Right lobe of liver (tissue), 4 donors: Measurements from ENCODE around the gene IGF2BP1.

Source experiments
- CTCF ChIP-seq, 4 donors: fragments of 200-600 bp in 3 of 4; fragments of 450-650 bp in 1 of 4; IDR thresholded peaks; one replicate each; pipeline versions ENCODE4 v1.5.1 to v1.8.0; 2016 to 2022; ENCODE audit warnings: antibody characterized with exemption in 4 of 4, mild to moderate bottlenecking in 2 of 4
- POLR2A ChIP-seq: fragments of 450-650 bp; IDR thresholded peaks from one replicate; pipeline ENCODE4 v1.6.1; 2017; ENCODE audit warnings: antibody characterized with exemption, mild to moderate bottlenecking
- donor health status: DM: no; HTN: no; CAD: no.
- donor health status: DM: no; HTN: no; CAD: no.
- donor health status: DM: no; HTN: yes; CAD: no.

- TF ChIP-seq CTCF (IDR thresholded peaks at IDR 0.05) (no peak), POLR2A (no peak)
Measured at GRCh38 chr17:49038544-49038943, 41.4 kb downstream of the IGF2BP1 start.
